Fibroblast of villous mesenchyme (primary cell): ENCODE results near the gene PAFAH2. TPM values are rescaled to one million over a fixed set of nuclear protein-coding genes. Genes with fewer than 3 reads are reported as not detected.
A peak's percentile ranks its signal among the peaks of the same experiment; 100 is the strongest.

Experiments
- DNase-seq: peaks from one replicate; pipeline ENCODE4 v3.0.0-alpha.2; 2010; ENCODE audit warnings: low read depth
- H3K4me3 ChIP-seq: 2 replicates; pipeline ENCODE4 v1.5.1; 2011; ENCODE audit warnings: low read depth, mild to moderate bottlenecking, low read length
- total RNA-seq: library from RNA; depleted of rRNA; stranded (reverse); fragments of >200 nt; gene quantifications from 2 replicates; pipeline ENCODE4 v1.2.3, GENCODE V29; 2012
- TF ChIP-seq, protein P1 (sequence below): IDR thresholded peaks from 2 replicates; pipeline ENCODE4 v1.5.1; 2012; ENCODE audit warnings: low read depth, mild to moderate bottlenecking, low read length; ENCODE audit not compliant: insufficient read depth

Gene PAFAH2
- total RNA-seq, 1 donor, result 11.2 TPM

- TF ChIP-seq, protein P1, sequence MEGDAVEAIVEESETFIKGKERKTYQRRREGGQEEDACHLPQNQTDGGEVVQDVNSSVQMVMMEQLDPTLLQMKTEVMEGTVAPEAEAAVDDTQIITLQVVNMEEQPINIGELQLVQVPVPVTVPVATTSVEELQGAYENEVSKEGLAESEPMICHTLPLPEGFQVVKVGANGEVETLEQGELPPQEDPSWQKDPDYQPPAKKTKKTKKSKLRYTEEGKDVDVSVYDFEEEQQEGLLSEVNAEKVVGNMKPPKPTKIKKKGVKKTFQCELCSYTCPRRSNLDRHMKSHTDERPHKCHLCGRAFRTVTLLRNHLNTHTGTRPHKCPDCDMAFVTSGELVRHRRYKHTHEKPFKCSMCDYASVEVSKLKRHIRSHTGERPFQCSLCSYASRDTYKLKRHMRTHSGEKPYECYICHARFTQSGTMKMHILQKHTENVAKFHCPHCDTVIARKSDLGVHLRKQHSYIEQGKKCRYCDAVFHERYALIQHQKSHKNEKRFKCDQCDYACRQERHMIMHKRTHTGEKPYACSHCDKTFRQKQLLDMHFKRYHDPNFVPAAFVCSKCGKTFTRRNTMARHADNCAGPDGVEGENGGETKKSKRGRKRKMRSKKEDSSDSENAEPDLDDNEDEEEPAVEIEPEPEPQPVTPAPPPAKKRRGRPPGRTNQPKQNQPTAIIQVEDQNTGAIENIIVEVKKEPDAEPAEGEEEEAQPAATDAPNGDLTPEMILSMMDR, result no peak
- DNase-seq, result no peak
- H3K4me3 ChIP-seq, result no peak overlapping the region
Observed at GRCh38 chr1:25971066-25971810, 26.6 kb downstream of the PAFAH2 start.

- TF ChIP-seq, protein P1, result no peak
- DNase-seq, result no peak
- H3K4me3 ChIP-seq, result no peak overlapping the region
Observed at GRCh38 chr1:25967308-25967707, 30.6 kb downstream of the PAFAH2 start.

DNA sequence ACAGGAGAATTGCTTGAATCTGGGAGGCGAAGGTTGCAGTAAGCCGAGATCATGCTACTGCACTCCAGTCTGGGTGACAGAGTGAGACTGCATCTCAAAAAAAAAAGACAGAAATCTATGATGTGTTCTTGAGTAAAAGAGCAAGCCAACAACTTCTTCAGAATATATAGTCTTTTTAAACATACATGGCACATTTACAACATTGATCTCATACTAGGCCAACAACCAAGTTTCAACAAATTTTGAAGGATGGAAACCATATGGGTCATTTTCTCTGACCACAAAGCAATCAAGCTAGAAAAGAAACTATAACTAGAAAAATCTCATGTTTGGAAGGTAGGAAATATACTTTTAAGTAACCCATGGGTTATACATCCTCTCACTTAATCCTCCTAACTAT lies 38.3 kb downstream of the PAFAH2 start:
- DNase-seq, result no peak
- TF ChIP-seq, protein P1, result no peak
- H3K4me3 ChIP-seq, result no peak overlapping the region

GRCh38 chr1:25958465-25958864 lies 39.4 kb downstream of the PAFAH2 start:
- DNase-seq, result peak; percentile 29
- no peak overlapping the region for H3K4me3 ChIP-seq
- TF ChIP-seq, protein P1, result no peak

DNA sequence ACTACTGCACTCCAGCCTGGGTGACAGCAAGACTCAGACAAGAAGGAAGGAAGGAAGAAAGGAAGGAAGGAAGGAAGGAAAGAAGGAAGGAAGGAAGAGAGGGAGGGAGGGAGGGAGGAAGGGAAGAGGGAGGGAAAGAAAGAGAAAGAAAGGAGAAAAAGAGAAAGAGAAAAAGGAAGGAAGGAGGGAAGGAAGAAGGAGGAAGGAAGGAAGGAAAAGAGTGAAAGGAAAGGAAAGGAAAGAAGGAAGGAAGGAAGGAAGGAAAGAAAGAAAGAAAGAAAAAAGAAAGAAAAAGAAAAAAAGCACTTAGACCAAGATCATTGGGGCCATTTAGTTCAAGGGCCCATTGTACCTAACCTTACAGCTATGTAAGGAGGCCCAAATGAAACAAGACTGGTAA lies 42.3 kb downstream of the PAFAH2 start:
- no peak overlapping the region for H3K4me3 ChIP-seq
- no peak for DNase-seq
- TF ChIP-seq, protein P1, result no peak

DNA sequence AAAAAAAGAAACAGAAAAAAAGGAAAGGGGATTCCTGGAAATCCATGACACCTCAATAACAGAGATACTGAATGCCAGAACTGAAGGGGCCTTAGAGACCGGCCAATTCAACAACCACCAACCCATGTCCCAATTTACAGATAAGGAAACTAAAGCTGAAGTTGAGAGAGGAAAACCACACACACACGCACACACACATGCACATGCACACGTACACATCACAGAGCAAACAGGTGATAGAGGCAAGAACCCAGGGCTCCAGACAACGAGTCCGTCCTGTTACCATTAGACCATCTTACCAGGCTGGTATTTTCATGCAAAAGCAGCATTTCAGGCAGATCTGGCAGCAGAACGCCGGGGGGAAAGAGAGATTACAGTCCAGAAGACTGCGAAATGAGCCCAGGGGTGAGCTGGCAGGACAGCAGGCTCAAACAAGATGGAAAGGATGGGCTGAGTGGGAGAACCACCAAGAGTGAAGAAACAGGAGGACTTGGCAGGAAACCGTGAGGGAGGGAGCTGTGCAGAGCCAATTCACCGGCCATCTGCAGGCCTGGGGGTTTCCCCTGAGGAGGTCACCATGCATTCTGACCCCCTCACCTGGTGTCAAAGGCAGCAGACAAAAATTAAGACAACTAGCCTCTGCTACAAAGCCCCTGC lies 43.5 kb downstream of the PAFAH2 start:
- no peak overlapping the region for H3K4me3 ChIP-seq
- DNase-seq, result no peak
- TF ChIP-seq, protein P1, result no peak
